Activated CD8-positive, alpha-beta memory T cell treated with anti-CD3 and anti-CD28 coated beads for 4 hours (primary cell): Measurements from ENCODE around the gene CD59.
"Not testable (repeated sequence)": the region's sequence is repeated elsewhere in the genome, so short reads cannot be mapped to it uniquely, and the experiment has no call there.

Experiments
- DNase-seq, 2 donors: peaks; one replicate each; pipeline ENCODE4 v3.0.0-alpha.2; 2020; ENCODE audit warnings: low read depth in 2 of 2

Gene CD59

DNA sequence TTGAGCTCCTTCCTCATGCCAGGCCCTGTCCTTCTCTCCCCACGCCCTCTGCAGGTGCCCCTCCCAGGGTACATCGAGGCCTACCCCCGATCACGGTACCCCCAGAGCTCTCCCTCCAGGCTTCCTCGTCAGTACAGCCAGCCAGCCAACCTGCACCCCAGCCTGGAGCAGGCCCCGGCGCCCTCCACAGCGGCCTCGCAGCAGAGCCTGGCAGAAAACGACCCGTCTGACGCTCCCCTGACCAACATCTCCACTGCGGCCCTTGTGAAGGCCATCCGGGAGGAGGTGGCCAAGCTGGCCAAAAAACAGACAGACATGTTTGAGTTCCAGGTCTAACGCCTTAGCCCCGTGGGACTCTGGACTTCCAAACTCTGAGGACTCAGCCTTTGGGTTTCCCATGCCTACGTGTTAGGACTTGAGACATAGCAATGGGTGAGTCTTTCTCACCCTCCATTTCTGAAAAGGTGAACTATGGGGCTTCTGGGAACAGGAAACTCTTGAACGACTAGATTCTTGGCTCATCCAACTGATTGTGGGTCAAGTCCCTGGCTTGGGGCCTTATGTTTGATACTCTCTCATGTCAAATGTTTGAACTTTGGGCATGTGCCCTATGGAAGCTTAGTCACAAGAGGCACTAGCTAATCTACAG, 68.3 kb downstream of the CD59 start:
- no peak for DNase-seq

DNA sequence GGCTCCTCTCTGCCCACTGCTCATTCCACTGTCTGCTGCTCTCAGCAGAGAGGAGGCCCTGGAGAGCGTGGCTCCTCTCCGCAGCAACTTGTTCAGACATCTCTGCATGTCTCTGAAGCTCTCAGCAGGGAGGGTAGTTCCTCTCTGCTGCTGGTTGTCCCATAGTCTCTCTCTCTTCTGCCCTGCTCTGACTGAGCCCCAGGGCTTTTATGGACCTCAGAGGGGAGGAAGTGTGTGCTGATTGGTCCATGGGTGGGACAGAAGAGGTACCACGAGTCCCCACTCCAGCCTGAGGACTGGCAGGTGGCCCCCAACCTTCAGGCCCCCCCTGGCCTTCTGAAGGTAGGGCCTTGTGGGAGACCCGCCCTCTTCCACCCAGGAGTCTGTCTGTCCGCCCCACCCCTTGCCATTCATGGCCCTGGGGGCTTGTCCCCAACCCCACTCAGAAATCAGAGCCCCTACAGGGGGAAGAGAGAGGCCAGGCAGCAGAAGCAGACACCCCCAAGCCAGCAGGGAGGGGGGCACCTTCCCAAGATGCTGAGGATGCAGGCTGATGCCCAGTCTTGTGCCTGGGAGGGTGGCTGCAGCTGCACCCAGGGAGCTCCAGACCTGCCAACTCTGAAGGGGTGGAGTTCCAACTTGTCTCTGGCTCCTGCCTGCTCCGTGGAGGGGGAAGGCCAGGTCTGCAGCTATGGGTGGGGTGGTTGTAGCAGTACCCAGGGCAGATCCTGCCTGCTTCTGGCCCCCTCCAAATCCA, 70.7 kb downstream of the CD59 start:
- no peak for DNase-seq

DNA sequence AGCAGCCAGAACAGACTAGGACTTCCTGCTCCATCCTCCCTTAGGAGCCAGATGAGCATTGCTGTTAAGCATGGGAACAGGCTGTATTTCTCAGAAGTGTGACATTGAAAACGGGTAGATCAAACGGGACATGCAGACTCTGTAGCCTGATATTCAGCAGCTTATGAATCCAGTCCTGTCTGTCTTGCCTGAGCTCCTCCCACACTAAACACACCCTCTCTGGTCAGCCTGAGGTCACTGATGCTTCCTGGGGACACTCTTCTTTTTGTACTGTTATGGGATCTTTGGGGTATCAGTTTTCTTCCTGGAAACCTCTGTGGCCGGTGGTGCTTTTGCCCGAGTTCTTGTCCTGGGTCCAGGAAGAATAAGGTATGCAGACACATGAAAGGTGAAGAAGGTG, 71.4 kb downstream of the CD59 start:
- DNase-seq = no peak

DNA sequence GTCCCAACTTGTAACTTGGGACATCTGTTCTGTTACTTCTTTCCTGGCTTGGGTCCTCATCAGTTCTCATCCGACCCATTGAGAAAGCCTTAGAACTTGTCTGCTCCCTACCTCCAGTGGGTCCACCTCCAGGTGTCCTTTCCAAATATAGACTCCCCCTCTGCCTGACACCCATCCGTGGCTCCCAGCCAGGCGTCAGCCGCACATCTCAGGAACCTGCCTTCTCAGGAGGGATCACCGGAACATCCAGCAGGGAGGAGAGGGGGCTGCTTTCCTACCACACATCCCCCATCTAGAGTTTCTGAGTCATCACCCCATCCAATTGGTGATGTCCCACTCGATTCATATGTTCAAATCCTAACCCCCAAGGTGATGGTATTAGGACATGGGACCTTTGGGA, 72.1 kb downstream of the CD59 start:
- no peak for DNase-seq

DNA sequence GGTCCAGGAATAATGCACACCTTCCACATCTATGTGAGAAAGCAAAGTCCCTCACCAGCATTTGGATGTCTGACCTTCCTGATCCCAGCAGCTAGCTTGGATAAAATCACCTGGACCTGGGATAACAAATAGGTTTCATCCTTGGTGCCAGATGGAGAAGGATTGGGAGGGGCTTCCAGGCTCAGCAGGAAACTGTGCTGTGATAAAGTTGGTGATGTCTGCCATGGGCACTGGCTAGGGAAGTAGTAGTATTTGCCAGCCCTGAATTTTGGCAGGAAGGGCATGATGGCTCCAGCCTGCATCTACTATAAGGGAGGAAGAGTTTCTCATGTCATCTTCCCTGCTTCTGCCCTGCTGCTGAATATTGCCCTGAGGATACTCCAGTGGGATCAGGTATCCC, 73.1 kb downstream of the CD59 start:
- no peak for DNase-seq

DNA sequence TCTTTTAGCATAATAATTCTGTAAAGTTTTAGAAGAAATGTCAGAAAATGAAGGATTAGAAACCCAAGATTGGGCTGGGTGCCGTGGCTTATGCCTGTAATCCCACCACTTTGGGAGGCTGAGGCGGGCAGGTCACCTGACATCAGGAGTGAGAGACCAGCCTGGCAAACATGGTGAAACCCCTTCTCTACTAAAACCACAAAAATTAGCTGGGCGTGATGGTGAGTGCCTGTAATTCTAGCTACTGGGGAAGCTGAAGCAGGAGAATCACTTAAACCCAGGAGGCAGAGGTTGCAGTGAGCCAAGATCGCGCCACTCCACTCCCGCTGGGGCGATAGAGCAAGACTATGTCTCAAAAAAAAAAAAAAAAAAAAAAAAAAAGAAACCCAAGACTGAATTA, 74.7 kb downstream of the CD59 start:
- DNase-seq = not testable (repeated sequence)

DNA sequence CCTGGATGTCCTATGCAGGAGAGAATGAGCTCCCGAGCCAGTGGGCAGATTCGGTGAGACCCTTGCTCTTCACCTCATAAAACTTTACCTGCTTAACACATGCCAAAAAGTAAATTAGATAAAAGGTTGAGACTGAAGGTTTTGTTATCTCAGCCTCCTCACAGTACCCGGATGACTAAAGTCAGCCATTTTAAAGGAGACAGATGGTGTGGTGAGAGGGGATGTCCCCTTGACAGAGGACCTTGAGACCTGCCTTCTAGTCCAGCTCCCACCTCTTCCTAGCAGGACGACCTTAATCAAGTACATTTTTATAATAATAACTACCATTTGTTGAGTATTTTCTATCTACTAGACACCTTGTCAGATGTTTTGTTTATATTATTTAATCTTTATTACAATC, 75.3 kb downstream of the CD59 start:
- DNase-seq = no peak

DNA sequence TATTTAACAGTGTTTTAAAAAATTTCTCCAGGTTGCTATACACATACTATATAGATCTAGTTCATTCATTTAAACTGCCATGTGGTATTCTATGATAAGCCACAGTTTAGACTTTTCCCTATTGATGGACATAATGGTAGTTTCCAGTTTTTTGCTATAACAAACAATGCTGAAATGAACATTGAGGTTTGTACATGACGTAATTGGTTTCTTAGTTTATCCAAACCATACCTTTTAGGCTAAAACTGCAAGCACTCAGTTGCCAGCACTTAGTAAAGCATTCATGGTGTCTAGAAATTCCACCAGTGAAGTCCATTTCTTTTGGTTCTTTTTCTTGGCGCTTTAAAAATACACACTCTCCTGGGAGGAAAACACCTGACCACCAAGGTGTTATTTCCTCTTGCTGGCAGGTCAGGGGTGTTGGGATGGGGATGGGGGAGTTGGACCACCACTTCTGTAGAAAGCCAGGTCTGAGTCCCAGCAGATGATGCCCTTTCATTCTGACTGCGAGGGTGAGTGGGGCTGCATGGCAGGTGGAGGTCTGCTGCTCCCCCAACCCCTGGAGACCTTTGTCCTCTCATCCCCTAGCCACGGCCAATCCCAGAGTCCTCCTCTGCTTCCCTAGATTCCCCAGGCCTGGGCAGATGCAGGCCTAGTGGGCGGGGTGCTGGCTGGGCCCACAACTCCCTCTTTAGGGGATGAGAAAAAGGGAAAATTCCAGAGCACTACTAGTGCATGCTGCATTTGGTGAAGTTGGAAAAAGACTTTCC, 76.7 kb downstream of the CD59 start:
- DNase-seq = no peak

DNA sequence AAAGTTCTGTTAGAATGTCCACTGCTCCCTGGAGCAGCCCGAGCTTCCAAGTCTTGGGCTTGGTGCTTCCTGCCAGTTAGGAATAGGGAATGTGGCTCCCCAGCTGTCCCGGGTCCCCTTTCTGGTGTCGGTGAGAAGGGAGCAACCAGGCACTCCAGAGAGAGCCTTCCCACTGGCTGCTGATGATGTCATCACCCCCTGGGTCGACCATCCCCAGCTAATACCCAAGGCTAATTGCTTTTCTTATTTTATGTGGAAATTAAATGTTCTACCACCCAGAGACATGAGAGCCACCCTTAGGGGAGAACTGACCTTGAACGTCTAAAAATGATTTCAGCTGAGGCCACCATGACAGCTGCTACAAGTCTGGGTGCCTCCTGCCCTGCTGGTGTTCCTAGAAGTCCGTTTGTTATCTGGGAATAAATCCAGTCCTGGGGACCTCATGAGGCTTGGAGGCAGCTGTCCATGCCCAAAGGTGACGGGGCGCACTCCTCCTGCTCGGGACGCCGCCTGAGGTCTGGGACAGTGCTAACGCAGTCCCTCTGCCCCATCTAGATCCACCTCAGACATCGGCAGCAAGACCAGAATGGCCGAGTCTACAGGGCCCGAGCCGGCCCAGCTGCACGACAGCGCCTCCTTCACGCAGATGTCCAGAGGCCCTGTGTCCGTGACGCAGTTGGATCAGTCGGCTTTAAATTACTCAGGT, 77.9 kb downstream of the CD59 start:
- DNase-seq = no peak

DNA sequence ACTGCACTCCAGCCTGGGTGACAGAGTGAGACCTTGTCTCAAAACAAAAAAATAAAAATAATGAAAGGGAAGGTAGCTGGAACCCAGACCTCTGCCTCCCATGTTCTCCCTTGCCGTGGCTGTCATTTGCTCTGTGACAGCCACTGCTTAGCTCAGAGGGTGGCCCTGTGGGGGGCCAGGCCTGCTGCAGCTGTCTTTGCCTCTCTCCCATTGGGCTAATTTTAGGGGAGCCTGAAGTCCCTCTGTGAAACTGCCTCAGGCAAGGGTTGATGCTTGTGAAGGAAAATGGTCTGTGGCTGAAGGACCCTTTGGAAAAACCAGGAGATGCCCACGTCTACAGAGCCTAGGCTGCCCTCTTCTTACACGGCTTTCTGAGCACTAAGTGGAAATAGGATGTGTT, 78.5 kb downstream of the CD59 start:
- no peak for DNase-seq

DNA sequence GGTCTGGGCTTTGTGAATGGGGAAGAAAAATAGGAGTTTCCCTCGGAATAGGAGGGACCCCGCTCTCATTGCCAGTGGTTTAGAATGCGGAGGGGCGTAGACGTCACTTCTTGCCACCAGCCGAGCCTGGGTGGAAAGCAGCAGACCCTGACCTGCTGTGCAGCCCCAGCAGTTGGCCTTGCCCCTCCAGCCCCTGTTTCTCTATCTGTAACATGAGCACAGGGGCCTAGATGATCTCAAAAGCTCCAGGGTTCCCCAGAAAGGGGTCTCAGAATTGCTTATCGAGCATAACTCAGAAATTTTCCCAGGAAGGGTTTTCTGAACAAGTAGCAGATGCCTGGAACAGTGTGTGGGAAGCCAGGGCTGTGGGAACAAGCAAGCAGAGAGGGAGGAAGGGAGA, 79.5 kb downstream of the CD59 start:
- no peak for DNase-seq

DNA sequence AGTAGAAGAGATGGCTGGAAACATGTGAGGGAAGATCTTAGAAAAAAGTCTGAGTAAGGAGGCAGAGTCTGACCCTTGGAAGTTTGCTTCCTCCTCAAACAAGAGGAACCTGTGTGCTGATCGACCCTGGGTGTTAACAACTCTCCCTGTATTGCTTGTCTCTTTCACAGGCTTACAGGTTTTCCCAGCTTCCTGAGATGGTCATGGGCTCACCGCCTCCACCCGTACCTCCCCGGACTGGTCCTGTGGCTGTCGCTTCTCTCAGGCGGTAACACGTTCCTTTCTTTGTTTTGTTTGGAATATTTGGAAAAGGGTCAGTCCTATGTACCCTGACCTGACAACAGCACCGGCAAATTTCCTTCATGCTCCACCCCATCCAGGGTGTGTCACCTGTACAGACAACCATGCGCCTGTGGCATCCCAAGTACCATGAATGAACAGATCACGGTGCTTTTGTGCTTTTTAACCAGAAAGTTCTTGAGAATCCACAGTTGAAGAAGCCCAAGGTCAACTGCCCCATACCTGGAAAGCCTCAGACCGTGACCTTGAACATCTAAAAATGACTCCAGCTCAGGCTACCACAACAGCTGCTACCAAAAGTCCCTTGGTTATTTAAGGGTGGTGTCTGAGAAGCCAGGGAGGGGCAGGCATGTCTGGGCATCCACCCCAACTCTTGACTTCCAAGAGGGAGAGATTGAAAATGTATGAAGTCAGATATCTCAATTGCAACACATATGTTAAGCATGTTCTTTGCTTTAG, 80.2 kb downstream of the CD59 start:
- no peak for DNase-seq

DNA sequence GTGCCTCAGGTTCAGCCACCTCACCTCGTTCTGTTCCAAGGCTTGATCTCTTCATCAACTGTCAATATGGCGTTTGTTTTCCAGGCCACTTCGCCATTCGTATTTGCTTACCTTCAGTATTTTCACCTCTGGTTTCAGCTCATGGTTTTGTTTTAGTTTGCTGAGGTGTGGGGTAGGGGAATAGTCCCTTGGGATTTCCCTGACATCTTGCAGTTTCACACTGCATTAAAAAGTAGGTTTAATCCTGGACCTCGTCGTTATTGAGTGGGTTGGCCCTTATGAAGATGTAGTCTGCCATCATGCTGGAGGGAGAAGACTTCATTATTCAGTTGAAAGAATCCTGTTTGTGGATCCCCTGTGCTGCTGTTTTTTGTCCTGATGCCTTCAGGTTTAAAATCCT, 81.6 kb downstream of the CD59 start:
- DNase-seq = no peak
